ENCODE measurements around the gene PRKCD.
"Not testable (repeated sequence)": the region's sequence is repeated elsewhere in the genome, so short reads cannot be mapped to it uniquely, and the experiment has no call there.

The PRKCD gene

DNA sequence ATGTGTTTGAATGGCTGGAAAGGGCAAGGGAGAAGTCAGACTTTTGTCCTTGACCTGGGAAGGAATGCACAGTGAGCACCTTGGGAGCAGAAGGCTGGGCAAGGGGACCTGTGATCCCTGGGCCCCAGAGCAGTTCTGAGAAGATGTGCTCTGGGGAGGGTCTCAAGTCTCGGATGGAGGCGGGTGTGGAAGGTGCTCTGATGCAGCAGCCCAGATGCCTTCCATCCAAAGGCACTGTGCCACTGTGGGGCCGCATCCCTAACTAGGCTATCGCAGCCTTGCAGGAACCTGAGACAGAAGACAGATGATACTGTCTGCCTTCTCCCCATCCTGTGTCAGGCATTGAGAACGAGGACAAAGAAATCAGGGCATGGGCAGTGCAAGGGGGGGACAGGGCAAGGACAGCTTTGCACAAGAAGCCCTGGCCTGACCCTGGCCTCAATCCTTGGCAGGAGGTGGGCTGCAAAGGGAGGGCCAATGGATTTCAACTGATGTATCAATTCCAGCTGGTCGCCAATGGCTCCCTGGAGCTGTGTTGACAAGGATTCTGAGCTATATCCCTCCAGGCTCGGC is 14.6 kb upstream of the PRKCD start:
- no peak overlapping the region for H3K4me3 ChIP-seq (ENCODE audit: low read depth, low read length)
- TF ChIP-seq, protein P1, sequence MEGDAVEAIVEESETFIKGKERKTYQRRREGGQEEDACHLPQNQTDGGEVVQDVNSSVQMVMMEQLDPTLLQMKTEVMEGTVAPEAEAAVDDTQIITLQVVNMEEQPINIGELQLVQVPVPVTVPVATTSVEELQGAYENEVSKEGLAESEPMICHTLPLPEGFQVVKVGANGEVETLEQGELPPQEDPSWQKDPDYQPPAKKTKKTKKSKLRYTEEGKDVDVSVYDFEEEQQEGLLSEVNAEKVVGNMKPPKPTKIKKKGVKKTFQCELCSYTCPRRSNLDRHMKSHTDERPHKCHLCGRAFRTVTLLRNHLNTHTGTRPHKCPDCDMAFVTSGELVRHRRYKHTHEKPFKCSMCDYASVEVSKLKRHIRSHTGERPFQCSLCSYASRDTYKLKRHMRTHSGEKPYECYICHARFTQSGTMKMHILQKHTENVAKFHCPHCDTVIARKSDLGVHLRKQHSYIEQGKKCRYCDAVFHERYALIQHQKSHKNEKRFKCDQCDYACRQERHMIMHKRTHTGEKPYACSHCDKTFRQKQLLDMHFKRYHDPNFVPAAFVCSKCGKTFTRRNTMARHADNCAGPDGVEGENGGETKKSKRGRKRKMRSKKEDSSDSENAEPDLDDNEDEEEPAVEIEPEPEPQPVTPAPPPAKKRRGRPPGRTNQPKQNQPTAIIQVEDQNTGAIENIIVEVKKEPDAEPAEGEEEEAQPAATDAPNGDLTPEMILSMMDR (IDR thresholded peaks at IDR 0.05; ENCODE audit: low read depth, low read length) = no peak

GRCh38 chr3:53147151-53147902 is 13.7 kb upstream of the PRKCD start:
- TF ChIP-seq, protein P1 (IDR thresholded peaks at IDR 0.05; ENCODE audit: low read depth, low read length) = no peak
- no peak overlapping the region for H3K4me3 ChIP-seq (ENCODE audit: low read depth, low read length)

DNA sequence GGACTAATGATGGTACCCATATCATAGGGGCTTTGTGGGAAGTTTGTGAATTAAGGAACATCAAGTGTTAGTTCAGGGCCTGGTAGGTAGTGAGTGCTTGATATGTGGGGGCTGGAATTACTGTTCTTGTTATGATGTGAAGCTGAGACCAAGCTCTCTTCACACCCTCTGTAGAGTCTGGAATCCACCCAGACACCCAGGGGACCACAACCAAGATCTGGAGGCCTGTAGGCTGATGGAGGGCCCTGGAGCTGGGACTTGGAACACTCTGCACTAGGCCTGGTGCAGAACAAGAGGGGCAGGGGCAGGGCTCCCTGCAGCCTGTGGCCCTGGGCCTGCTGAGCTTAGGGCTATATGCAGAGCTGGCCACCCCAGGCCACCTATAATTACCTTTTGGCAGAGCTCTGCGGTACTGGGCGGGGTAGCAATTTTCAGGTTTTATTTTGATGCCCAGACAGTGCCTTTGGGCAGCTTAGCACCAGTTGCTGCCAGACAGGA is 13.1 kb upstream of the PRKCD start:
- TF ChIP-seq, protein P1 (IDR thresholded peaks at IDR 0.05; ENCODE audit: low read depth, low read length) = no peak
- no peak overlapping the region for H3K4me3 ChIP-seq (ENCODE audit: low read depth, low read length)

DNA sequence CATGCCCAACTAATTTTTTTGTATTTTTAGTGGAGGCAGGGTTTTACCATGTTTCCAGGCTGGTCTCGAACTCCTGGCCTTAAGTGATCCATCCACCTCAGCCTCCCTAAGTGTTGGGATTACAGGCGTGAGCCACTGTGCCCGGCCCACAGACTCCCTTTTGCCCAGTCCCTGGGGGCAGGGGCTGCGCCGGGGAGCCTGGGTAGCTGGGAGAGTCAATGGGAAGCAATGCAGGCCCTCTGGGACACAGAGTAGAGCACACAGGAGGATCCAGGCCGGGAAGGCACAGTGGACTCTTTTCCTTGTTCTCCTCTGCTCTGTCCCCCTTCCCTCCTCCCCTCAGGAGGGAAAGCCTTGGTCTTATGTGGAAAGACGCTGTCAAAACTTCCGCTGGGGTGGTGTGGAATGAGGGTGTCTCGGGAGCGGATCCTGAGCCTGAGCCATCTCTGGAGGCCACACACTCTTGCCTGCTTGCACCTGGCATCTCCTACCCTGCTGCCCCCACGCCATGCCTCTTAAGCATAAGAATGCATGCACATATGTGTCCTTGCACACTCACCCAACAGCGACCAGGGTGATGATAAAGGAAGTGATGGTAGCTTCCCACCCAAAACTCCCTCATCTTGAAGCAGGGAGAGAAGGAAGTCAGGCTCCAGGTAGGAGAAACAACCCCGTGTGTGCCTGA is 11.9 kb upstream of the PRKCD start:
- no peak overlapping the region for H3K4me3 ChIP-seq (ENCODE audit: low read depth, low read length)
- TF ChIP-seq, protein P1 (IDR thresholded peaks at IDR 0.05; ENCODE audit: low read depth, low read length) = no peak

DNA sequence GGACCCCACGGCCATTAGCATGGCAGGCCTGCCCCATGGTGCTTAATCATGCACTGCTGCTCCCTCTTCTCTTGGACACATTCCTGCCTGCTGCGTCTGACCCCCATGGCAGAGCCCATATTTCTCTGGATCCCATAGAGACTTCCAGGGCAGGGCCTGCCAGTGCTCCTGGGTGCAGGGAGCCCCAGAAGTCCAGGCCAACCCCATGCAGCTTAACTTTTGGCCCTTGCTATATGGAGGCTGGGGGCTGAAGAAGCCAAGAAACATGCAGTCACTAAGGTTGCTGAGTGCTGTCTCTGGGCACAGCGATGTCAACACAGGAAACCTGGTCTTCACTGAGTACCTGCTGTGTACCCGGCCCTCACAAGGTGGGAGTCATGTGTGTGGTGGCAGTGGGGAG is 11.3 kb upstream of the PRKCD start:
- H3K4me3 ChIP-seq (ENCODE audit: low read depth, low read length) = no peak overlapping the region
- TF ChIP-seq, protein P1 (IDR thresholded peaks at IDR 0.05; ENCODE audit: low read depth, low read length) = no peak

- no peak overlapping the region for H3K4me3 ChIP-seq (ENCODE audit: low read depth, low read length)
- TF ChIP-seq, protein P1 (IDR thresholded peaks at IDR 0.05; ENCODE audit: low read depth, low read length) = no peak
Measured at GRCh38 chr3:53150247-53151085, 10.5 kb upstream of the PRKCD start.

DNA sequence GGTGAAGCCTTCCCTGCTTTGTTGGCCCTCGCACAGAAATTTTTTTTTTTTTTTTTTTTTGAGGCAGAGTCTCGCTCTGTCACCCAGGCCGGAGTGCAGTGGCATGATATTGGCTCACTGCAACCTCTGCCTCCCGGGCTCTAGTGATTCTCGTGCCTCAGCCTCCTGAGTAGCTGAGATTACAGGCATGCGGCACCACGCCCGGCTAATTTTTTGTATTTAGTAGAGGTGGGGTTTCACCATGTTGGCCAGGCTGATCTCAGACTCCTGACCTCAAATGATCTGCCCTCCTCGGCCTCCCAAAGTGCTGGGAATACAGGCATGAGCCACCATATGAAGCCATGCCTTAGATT is 9.9 kb upstream of the PRKCD start:
- not testable (repeated sequence) for H3K4me3 ChIP-seq (ENCODE audit: low read depth, low read length)

All from WI38 (cell line).